ENCODE results near the gene TEX48. TPM values are rescaled to one million over a fixed set of nuclear protein-coding genes. Genes with fewer than 3 reads are reported as not detected.

TEX48 gene
- total and polyA plus RNA-seq, 2 experiments from 2014 or later: not detected

DNA sequence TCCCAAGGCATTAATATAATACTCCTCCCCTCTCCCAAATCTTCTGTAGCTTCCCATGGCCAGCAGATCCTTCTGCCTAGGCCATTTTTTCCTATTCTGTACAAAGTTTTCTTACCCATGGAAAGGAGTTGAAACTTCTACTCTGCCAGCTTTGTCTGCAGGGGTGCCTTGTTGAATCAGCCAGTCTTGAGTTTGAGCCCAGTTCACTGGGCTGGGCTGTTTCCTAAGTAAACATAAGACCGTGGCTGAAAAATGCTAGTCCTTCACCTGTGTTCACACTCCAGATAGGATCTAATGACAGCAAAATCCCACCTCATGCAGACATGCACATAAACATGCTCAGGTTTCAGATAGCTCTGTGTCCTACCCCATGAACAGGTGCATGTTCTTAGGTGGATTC lies 10.4 kb downstream of the TEX48 start:
- no peak overlapping the region for H3K4me2 ChIP-seq
- no peaks in the 10 kb centered on the region for H3F3A ChIP-seq (replicated peaks; ENCODE audit: low read depth)
- Mint-ChIP-seq H3K27me3 (ENCODE audit: insufficient read depth, low read depth, poor library complexity) (peaks cover 5% of the 10 kb centered on the region), H3K27ac (no peak overlapping the region), H3K4me1 (peaks cover 5% of the 10 kb centered on the region; the same call in 1 of the 3 replicates), H3K9me3 (no peaks in the 10 kb centered on the region; the same call in 2 of the 3 replicates), H3K4me3 (no peak overlapping the region), H3K36me3 (ENCODE audit: low read depth) (no peaks in the 10 kb centered on the region)
- H4K20me1 ChIP-seq (replicated peaks; ENCODE audit: insufficient read depth): no peaks in the 10 kb centered on the region
- no peaks in the 10 kb centered on the region for H3K27me3 ChIP-seq (ENCODE audit: insufficient read depth)
- no peak overlapping the region for H2AFZ ChIP-seq
- no peak overlapping the region for H3K4me3 ChIP-seq
- DNase-seq (ENCODE audit: low spot score): no peak
- H3K27ac ChIP-seq (ENCODE audit: low read depth): no peak overlapping the region
- TF ChIP-seq, protein P1, sequence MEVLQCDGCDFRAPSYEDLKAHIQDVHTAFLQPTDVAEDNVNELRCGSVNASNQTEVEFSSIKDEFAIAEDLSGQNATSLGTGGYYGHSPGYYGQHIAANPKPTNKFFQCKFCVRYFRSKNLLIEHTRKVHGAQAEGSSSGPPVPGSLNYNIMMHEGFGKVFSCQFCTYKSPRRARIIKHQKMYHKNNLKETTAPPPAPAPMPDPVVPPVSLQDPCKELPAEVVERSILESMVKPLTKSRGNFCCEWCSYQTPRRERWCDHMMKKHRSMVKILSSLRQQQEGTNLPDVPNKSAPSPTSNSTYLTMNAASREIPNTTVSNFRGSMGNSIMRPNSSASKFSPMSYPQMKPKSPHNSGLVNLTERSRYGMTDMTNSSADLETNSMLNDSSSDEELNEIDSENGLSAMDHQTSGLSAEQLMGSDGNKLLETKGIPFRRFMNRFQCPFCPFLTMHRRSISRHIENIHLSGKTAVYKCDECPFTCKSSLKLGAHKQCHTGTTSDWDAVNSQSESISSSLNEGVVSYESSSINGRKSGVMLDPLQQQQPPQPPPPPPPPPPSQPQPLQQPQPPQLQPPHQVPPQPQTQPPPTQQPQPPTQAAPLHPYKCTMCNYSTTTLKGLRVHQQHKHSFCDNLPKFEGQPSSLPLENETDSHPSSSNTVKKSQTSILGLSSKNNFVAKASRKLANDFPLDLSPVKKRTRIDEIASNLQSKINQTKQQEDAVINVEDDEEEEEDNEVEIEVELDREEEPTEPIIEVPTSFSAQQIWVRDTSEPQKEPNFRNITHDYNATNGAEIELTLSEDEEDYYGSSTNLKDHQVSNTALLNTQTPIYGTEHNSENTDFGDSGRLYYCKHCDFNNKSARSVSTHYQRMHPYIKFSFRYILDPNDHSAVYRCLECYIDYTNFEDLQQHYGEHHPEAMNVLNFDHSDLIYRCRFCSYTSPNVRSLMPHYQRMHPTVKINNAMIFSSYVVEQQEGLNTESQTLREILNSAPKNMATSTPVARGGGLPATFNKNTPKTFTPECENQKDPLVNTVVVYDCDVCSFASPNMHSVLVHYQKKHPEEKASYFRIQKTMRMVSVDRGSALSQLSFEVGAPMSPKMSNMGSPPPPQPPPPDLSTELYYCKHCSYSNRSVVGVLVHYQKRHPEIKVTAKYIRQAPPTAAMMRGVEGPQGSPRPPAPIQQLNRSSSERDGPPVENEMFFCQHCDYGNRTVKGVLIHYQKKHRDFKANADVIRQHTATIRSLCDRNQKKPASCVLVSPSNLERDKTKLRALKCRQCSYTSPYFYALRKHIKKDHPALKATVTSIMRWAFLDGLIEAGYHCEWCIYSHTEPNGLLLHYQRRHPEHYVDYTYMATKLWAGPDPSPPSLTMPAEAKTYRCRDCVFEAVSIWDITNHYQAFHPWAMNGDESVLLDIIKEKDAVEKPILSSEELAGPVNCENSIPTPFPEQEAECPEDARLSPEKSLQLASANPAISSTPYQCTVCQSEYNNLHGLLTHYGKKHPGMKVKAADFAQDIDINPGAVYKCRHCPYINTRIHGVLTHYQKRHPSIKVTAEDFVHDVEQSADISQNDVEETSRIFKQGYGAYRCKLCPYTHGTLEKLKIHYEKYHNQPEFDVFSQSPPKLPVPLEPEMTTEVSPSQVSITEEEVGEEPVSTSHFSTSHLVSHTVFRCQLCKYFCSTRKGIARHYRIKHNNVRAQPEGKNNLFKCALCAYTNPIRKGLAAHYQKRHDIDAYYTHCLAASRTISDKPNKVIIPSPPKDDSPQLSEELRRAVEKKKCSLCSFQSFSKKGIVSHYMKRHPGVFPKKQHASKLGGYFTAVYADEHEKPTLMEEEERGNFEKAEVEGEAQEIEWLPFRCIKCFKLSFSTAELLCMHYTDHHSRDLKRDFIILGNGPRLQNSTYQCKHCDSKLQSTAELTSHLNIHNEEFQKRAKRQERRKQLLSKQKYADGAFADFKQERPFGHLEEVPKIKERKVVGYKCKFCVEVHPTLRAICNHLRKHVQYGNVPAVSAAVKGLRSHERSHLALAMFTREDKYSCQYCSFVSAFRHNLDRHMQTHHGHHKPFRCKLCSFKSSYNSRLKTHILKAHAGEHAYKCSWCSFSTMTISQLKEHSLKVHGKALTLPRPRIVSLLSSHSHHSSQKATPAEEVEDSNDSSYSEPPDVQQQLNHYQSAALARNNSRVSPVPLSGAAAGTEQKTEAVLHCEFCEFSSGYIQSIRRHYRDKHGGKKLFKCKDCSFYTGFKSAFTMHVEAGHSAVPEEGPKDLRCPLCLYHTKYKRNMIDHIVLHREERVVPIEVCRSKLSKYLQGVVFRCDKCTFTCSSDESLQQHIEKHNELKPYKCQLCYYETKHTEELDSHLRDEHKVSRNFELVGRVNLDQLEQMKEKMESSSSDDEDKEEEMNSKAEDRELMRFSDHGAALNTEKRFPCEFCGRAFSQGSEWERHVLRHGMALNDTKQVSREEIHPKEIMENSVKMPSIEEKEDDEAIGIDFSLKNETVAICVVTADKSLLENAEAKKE (CRISPR knock-in tag; IDR thresholded peaks at IDR 0.05): no peak
- TF ChIP-seq REST (IDR thresholded peaks at IDR 0.05; ENCODE audit: unreplicated experiment): no peak
- no peak for TF ChIP-seq ZNF114 (CRISPR knock-in tag; IDR thresholded peaks at IDR 0.05)
- TF ChIP-seq ZNF331 (CRISPR knock-in tag; IDR thresholded peaks at IDR 0.05; ENCODE audit: low read depth): no peak
- TF ChIP-seq CTCF (conservative IDR thresholded peaks at IDR 0.05; ENCODE audit: low read depth in 2 of 2): no peak
- TF ChIP-seq JUNB (IDR thresholded peaks at IDR 0.05; ENCODE audit: unreplicated experiment): no peak
- no peak for ATAC-seq
- no peaks in the 10 kb centered on the region for H3K79me2 ChIP-seq (replicated peaks; ENCODE audit: insufficient read depth)
- H3K36me3 ChIP-seq (ENCODE audit: insufficient read depth): no peaks in the 10 kb centered on the region
- H3K4me1 ChIP-seq (ENCODE audit: insufficient read depth): no peaks in the 10 kb centered on the region
- H3K9me2 ChIP-seq (ENCODE audit: insufficient read depth): no peaks in the 10 kb centered on the region
